Measurements from ENCODE around the gene RABL3. TPM values are rescaled to one million over a fixed set of nuclear protein-coding genes. Genes with fewer than 3 reads are reported as not detected.
"Not testable (repeated sequence)": the region's sequence is repeated elsewhere in the genome, so short reads cannot be mapped to it uniquely, and the experiment has no call there.

The RABL3 gene, protein sequence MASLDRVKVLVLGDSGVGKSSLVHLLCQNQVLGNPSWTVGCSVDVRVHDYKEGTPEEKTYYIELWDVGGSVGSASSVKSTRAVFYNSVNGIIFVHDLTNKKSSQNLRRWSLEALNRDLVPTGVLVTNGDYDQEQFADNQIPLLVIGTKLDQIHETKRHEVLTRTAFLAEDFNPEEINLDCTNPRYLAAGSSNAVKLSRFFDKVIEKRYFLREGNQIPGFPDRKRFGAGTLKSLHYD
- 10 to 100 TPM in 3 of 4 donors, 1 to 10 TPM in 1; 9.1 to 54.6 (median 31.7) TPM for total RNA-seq

DNA sequence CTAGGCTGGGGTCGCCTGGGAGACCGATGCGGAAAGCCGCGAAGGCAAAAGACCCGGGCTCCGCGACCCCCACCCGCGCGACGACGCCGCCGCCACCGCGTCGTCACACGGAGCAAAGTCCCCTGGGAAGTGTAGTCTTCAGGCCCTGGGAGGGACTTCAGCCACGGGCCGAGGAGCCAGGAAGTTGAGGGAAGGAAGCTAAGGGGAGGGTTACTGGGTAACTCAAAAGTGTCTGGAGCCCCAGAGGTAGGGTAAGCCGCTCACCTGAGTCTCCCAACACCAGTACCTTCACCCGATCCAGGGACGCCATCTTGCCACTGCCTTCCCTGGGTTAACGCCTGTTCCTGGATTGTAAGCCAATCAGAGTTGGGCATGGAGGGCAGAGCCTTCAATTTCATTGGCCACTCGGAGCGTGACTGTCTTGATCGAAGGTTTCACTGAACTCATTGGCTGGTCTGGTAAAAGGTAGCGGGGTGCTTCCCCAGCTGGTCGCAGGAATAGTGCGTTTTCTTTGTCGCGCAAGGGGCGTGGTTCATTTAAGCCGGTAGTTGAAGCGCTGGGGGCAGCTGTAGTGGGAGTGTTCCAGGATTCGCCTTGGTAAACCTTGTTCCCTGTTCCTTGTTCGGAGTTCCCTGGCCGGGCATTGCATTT, at the start of gene RABL3, which contains the start of gene GTF2E1:
Gene RABL3 (minus strand): TSS at position 319 of the 651 bp plus-strand sequence. CDS start 9 bp downstream, at position 310.
Gene GTF2E1 (plus strand): TSS at position 547 of the 651 bp plus-strand sequence. CDS start 7,809 bp downstream, outside the sequence.
- intact Hi-C loops (cut with DNase I; ENCODE audit: low total_unique reads) = no loop called here
- DNase-seq = peak; percentile 97 to 98
- peak in 1 of 2 donors; percentile 51 for TF ChIP-seq POLR2A (IDR thresholded peaks at IDR 0.05)
- TF ChIP-seq, protein P1, sequence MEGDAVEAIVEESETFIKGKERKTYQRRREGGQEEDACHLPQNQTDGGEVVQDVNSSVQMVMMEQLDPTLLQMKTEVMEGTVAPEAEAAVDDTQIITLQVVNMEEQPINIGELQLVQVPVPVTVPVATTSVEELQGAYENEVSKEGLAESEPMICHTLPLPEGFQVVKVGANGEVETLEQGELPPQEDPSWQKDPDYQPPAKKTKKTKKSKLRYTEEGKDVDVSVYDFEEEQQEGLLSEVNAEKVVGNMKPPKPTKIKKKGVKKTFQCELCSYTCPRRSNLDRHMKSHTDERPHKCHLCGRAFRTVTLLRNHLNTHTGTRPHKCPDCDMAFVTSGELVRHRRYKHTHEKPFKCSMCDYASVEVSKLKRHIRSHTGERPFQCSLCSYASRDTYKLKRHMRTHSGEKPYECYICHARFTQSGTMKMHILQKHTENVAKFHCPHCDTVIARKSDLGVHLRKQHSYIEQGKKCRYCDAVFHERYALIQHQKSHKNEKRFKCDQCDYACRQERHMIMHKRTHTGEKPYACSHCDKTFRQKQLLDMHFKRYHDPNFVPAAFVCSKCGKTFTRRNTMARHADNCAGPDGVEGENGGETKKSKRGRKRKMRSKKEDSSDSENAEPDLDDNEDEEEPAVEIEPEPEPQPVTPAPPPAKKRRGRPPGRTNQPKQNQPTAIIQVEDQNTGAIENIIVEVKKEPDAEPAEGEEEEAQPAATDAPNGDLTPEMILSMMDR (IDR thresholded peaks at IDR 0.05) = no peak
- Histone ChIP-seq H3K27ac (peak within 1 kb of the TSS; percentile 92 to 93), H3K36me3 (no peaks in the 10 kb centered on the region), H3K27me3 (no peaks in the 10 kb centered on the region), H3K9me3 (no peaks in the 10 kb centered on the region), H3K4me1 (no peaks in the 10 kb centered on the region), H3K4me3 (peak within 1 kb of the TSS; percentile 72 to 92)

DNA sequence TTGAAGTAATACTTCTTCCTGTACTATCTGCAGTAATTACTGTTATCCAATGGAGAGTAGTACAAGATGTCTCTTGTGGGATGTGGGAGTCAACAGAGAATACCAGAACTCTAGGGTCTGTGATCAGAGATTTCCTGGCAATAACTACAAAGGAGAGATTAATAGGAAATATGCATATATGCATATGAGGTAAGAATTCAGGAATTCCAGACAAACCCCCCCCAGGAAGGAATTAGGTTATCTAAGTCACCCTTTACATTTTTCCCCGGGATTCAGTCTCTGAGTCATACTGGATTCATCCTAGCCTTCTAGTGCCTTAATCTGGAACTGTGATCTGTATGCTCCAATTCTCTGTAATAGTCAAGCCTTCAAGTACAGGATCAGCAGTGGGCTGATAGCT, 49.6 kb upstream of the RABL3 start:
- TF ChIP-seq, protein P1 (IDR thresholded peaks at IDR 0.05) = no peak
- TF ChIP-seq POLR2A (IDR thresholded peaks at IDR 0.05) = no peak
- Histone ChIP-seq H3K4me1 (no peaks in the 10 kb centered on the region), H3K9me3 (no peaks in the 10 kb centered on the region), H3K27ac (no peak overlapping the region), H3K4me3 (no peak overlapping the region), H3K36me3 (no peaks in the 10 kb centered on the region), H3K27me3 (no peaks in the 10 kb centered on the region)
- no peak for DNase-seq
- intact Hi-C loops (cut with DNase I; ENCODE audit: low total_unique reads) = no loop called here

DNA sequence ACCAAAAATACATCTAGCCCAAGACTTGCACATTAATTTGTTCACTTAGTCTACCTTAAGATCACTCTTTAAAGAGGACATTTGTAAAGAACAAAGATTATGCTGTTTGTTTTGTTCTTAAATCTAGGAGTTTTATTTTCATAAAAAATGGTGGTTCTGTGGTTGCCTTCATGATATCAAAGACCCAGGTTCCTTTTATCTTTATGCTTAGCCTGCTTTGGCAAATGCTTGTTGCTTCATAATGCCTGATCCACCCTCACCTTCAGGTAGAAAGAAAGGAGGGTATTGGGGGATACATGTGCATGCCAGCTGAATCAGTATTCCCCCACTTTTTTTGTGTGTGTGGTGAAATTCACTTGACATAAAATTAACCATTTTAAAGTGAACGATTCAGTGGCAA, 48.7 kb upstream of the RABL3 start:
- Histone ChIP-seq H3K4me1 (no peaks in the 10 kb centered on the region), H3K27me3 (no peaks in the 10 kb centered on the region), H3K4me3 (no peak overlapping the region), H3K9me3 (no peaks in the 10 kb centered on the region), H3K36me3 (no peaks in the 10 kb centered on the region), H3K27ac (no peak overlapping the region)
- TF ChIP-seq POLR2A (IDR thresholded peaks at IDR 0.05) = no peak
- TF ChIP-seq, protein P1 (IDR thresholded peaks at IDR 0.05) = no peak
- no peak for DNase-seq
- intact Hi-C loops (cut with DNase I; ENCODE audit: low total_unique reads) = no loop called here

DNA sequence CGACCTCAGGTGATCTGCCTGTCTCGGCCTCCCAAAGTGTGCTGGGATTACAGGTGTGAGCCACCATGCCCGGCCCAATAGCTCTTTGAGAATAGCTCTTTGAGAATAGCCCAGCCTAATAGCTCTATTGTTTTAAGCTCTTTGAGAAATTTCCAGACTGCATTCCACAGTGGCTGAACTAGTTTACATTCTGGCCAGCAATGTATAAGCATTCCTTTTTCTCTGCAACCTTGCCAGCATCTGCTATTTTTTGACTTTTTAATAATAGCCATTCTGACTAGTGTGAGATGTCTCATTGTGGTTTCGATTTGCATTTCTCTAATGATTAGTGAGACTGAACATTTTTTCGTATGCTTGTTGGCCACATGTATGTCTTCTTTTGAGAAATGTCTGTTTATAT, 43.5 kb upstream of the RABL3 start:
- DNase-seq; H3K4me3 ChIP-seq; H3K27ac ChIP-seq; intact Hi-C loops (cut with DNase I; ENCODE audit: low total_unique reads); H3K4me1 ChIP-seq; H3K36me3 ChIP-seq; H3K9me3 ChIP-seq; H3K27me3 ChIP-seq: not testable (repeated sequence)

DNA sequence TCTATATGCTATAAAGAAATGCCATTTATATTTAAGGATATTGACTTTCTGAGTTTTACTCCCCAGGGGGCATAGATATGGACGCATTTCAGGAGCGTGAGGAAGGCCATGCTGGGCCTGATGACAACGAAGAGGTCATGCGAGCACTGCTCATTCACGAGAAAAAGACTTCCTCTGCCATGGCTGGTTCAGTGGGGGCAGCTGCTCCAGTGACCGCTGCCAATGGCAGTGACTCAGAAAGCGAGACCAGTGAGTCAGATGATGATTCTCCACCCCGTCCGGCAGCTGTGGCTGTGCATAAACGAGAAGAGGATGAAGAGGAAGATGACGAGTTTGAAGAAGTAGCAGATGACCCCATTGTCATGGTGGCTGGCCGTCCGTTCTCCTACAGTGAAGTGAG, 38.7 kb upstream of the RABL3 start:
- no peak for TF ChIP-seq POLR2A (IDR thresholded peaks at IDR 0.05)
- TF ChIP-seq, protein P1 (IDR thresholded peaks at IDR 0.05) = no peak
- Histone ChIP-seq H3K36me3 (no peaks in the 10 kb centered on the region), H3K4me1 (no peaks in the 10 kb centered on the region), H3K27ac (no peak overlapping the region), H3K27me3 (no peaks in the 10 kb centered on the region), H3K4me3 (no peak overlapping the region), H3K9me3 (no peaks in the 10 kb centered on the region)
- intact Hi-C loops (cut with DNase I; ENCODE audit: low total_unique reads) = no loop called here
- DNase-seq = no peak

All from uterus (tissue), 4 donors.